IMR-90 (cell line): ENCODE results near the gene BFAR. TPM values are rescaled to one million over a fixed set of nuclear protein-coding genes. Genes with fewer than 3 reads are reported as not detected.

Experiments used
- ATAC-seq: fragments of 200-7000 bp; cut with Tn5 transposase; 2 replicates; pipeline ENCODE4 v1.9.1; 2020; ENCODE audit warnings: low read depth, mild to moderate bottlenecking, moderate library complexity
- BruUV-seq: library from RNA; stranded (reverse); fragments of 400-500 nt; replicated peaks from 2 replicates; lab custom pipeline; 2021; lab: Mats Ljungman, UMichigan
- CTCF ChIA-PET: fragments of 300-600 bp; formaldehyde crosslinking; extraction: SDS; loops from one replicate; lab custom pipeline; 2021; ENCODE audit warnings: antibody characterized with exemption; lab: Yijun Ruan, JAX
- POLR2A ChIA-PET: fragments of 300-600 bp; sonication (Branson Sonifier 250); formaldehyde crosslinking; loops from one replicate; lab custom pipeline; 2022; ENCODE audit warnings: antibody characterized with exemption; ENCODE audit not compliant: unreplicated experiment; lab: Charles Lee
- DNase-seq: peaks from one replicate; pipeline ENCODE4 v3.0.0; 2013
- H2AFZ ChIP-seq: replicated peaks from 2 replicates; pipeline ENCODE3; 2013; ENCODE audit warnings: low read length, mild to moderate bottlenecking; ENCODE audit not compliant: poor library complexity
- H2AK5ac ChIP-seq: 2 replicates; pipeline ENCODE4 v1.6.1; 2013; ENCODE audit warnings: low read depth, low read length, inconsistent platforms
- H2AK9ac ChIP-seq: replicated peaks from 2 replicates; pipeline ENCODE3; 2013; ENCODE audit warnings: mild to moderate bottlenecking, low read depth, low read length, moderate library complexity; ENCODE audit not compliant: poor library complexity
- H2BK120ac ChIP-seq: 2 replicates; pipeline ENCODE4 v1.6.1; 2013; ENCODE audit warnings: low read depth, low read length, inconsistent platforms
- H2BK15ac ChIP-seq: 3 replicates; pipeline ENCODE4 v1.6.1; 2013; ENCODE audit warnings: low read depth, low read length, inconsistent platforms
- H2BK20ac ChIP-seq: 2 replicates; pipeline ENCODE4 v1.6.1; 2013; ENCODE audit warnings: low read depth, mild to moderate bottlenecking, inconsistent platforms, low read length, moderate library complexity
- H2BK5ac ChIP-seq: 2 replicates; pipeline ENCODE4 v1.6.1; 2013; ENCODE audit warnings: mild to moderate bottlenecking, low read depth, low read length, inconsistent platforms; ENCODE audit not compliant: poor library complexity, severe bottlenecking
- H3K14ac ChIP-seq: replicated peaks from 2 replicates; pipeline ENCODE4 v1.6.1; 2013; ENCODE audit warnings: low read depth, low read length, inconsistent platforms
- H3K18ac ChIP-seq: 2 replicates; pipeline ENCODE4 v1.6.1; 2013; ENCODE audit warnings: low read depth, low read length, control low read depth
- H3K23ac ChIP-seq: 2 replicates; pipeline ENCODE4 v1.6.1; 2013; ENCODE audit warnings: low read depth, low read length, inconsistent platforms
- H3K27ac ChIP-seq: 2 replicates; pipeline ENCODE4 v1.5.1; 2013; ENCODE audit warnings: mild to moderate bottlenecking, control low read depth, low read length; ENCODE audit not compliant: insufficient read depth
- H3K27me3 ChIP-seq: 2 replicates; pipeline ENCODE4 v1.6.1; 2013; ENCODE audit warnings: low read length; ENCODE audit not compliant: control insufficient read depth, insufficient read depth
- H3K36me3 ChIP-seq: 2 replicates; pipeline ENCODE4 v1.6.1; 2013; ENCODE audit warnings: low read length, mixed read lengths; ENCODE audit not compliant: control insufficient read depth, insufficient read depth
- H3K4ac ChIP-seq: 2 replicates; pipeline ENCODE4 v1.6.1; 2013; ENCODE audit warnings: low read depth, low read length, inconsistent platforms
- H3K4me1 ChIP-seq: 2 replicates; pipeline ENCODE4 v1.6.1; 2013; ENCODE audit warnings: low read length, mixed read lengths; ENCODE audit not compliant: control insufficient read depth, insufficient read depth
- H3K4me2 ChIP-seq: 2 replicates; pipeline ENCODE4 v1.6.1; 2013; ENCODE audit warnings: low read depth, mild to moderate bottlenecking, control low read depth, low read length, moderate library complexity
- H3K4me3 ChIP-seq: 2 replicates; pipeline ENCODE4 v1.5.1; 2013; ENCODE audit warnings: low read depth, mild to moderate bottlenecking, control low read depth, low read length, moderate library complexity; ENCODE audit not compliant: insufficient read depth
- H3K56ac ChIP-seq: 2 replicates; pipeline ENCODE4 v1.6.1; 2013; ENCODE audit warnings: low read length, inconsistent platforms; ENCODE audit not compliant: insufficient read depth; ENCODE audit errors: extremely low read depth
- H3K79me1 ChIP-seq, 2 experiments: 2 replicates each; pipeline ENCODE4 v1.6.1; 2013; ENCODE audit warnings: low read length in 2 of 2, inconsistent platforms in 1 of 2, low read depth in 1 of 2
- H3K9ac ChIP-seq: 2 replicates; pipeline ENCODE4 v1.6.1; 2013; ENCODE audit warnings: low read depth, low read length, control low read depth
- H3K9me1 ChIP-seq: 2 replicates; pipeline ENCODE4 v1.6.1; 2013; ENCODE audit warnings: low read length, inconsistent platforms; ENCODE audit not compliant: insufficient read depth
- H3K9me3 ChIP-seq: 2 replicates; pipeline ENCODE4 v1.6.1; 2013; ENCODE audit warnings: low read length; ENCODE audit not compliant: control insufficient read depth, insufficient read depth
- H4K20me1 ChIP-seq: 2 replicates; pipeline ENCODE4 v1.6.1; 2013; ENCODE audit warnings: low read length, inconsistent platforms; ENCODE audit not compliant: insufficient read depth
- H4K5ac ChIP-seq: 2 replicates; pipeline ENCODE4 v1.6.1; 2013; ENCODE audit warnings: mild to moderate bottlenecking, low read depth, low read length, control low read depth
- H4K8ac ChIP-seq, 2 experiments: 2 replicates each; pipeline ENCODE4 v1.6.1; 2013; ENCODE audit warnings: low read depth in 2 of 2, low read length in 2 of 2, control low read depth in 1 of 2, inconsistent platforms in 1 of 2
- H4K91ac ChIP-seq: 2 replicates; pipeline ENCODE4 v1.6.1; 2013; ENCODE audit warnings: low read depth, low read length, inconsistent platforms; ENCODE audit not compliant: insufficient read depth
- CHD1 ChIP-seq: IDR thresholded peaks from 2 replicates; pipeline ENCODE4 v1.6.1; 2012; ENCODE audit warnings: low read depth, low read length, improper control_type of control experiment
- FOS ChIP-seq: fragments of 150-350 bp; IDR thresholded peaks from 2 replicates; pipeline ENCODE4 v1.6.1; 2016; ENCODE audit warnings: low read depth, low read length
- MAFK ChIP-seq: IDR thresholded peaks from 2 replicates; pipeline ENCODE4 v1.6.1; 2012; ENCODE audit warnings: low read depth, low read length, improper control_type of control experiment
- MAZ ChIP-seq: IDR thresholded peaks from 2 replicates; pipeline ENCODE4 v1.6.1; 2012; ENCODE audit warnings: low read depth, mild to moderate bottlenecking, low read length, improper control_type of control experiment, moderate library complexity, borderline replicate concordance
- MXI1 ChIP-seq: IDR thresholded peaks from 2 replicates; pipeline ENCODE4 v1.6.1; 2012; ENCODE audit warnings: low read depth, mild to moderate bottlenecking, low read length, moderate library complexity, borderline replicate concordance
- POLR2A ChIP-seq: IDR thresholded peaks from 2 replicates; pipeline ENCODE4 v1.6.1; 2012; ENCODE audit warnings: mild to moderate bottlenecking, low read depth, low read length
- RAD21 ChIP-seq: IDR thresholded peaks from 2 replicates; pipeline ENCODE4 v1.6.1; 2012; ENCODE audit warnings: low read length, improper control_type of control experiment
- RFX5 ChIP-seq: IDR thresholded peaks from 2 replicates; pipeline ENCODE4 v1.8.0; 2012; ENCODE audit warnings: low read depth, mild to moderate bottlenecking, low read length, moderate library complexity
- SMC3 ChIP-seq: fragments of 150-350 bp; IDR thresholded peaks from 2 replicates; pipeline ENCODE4 v1.6.1; 2016; ENCODE audit warnings: low read depth, mild to moderate bottlenecking, antibody characterized with exemption, low read length, moderate library complexity
- whole genome bisulfite sequencing, 2 experiments: methylation state at CpG; one replicate each; pipeline versions ENCODE4 v1.1.5 to v1.1.7; 2013; ENCODE audit warnings: missing lambda C conversion rate in 2 of 2; ENCODE audit not compliant: insufficient read length in 1 of 2; ENCODE audit errors: extremely low coverage in 2 of 2; 5-methylcytosine and 5-hydroxymethylcytosine counted together
- dilution Hi-C: fragments of 300-500 bp; cut with HindIII; formaldehyde crosslinking; loops from one replicate; pipeline ENCODE4 v1.14.3; 2018; ENCODE audit warnings: low sequenced_read_pairs; ENCODE audit not compliant: unreplicated experiment
- in situ Hi-C: fragments of 300-500 bp; cut with MboI; formaldehyde crosslinking; loops from 3 replicates; pipeline ENCODE4 v1.14.3; 2019; ENCODE audit warnings: low sequenced_read_pairs, inconsistent platforms, mixed read lengths
- intact Hi-C: fragments of 100-400 bp; cut with micrococcal nuclease; formaldehyde crosslinking; loops from 2 replicates; pipeline ENCODE4 v1.10.0; 2022
- polyA plus RNA-seq, 3 experiments: library from polyadenylated mRNA; depleted of rRNA; stranded (reverse); fragments of >200 nt; gene quantifications; 2 replicates each; pipeline ENCODE4 v1.2.3, GENCODE V29; 2012; ENCODE audit warnings: low replicate concordance in 1 of 3
- total RNA-seq: library from RNA; depleted of rRNA; stranded (reverse); fragments of >200 nt; gene quantifications from 2 replicates; pipeline ENCODE4 v1.2.3, GENCODE V29; 2012
- TF ChIP-seq, protein P1 (sequence below): fragments of 150-350 bp; IDR thresholded peaks from 2 replicates; pipeline ENCODE4 v1.6.1; 2016; ENCODE audit warnings: low read depth, mild to moderate bottlenecking, low read length, moderate library complexity, borderline replicate concordance
- TF ChIP-seq, protein P2 (sequence below): fragments of 150-350 bp; IDR thresholded peaks from 2 replicates; pipeline ENCODE4 v1.6.1; 2017; ENCODE audit warnings: mild to moderate bottlenecking, antibody characterized with exemption, low read length, low read depth

BFAR gene
- total and polyA plus RNA-seq, 2 of the 4 experiments (the other 2 are of a cell fraction), result 46.6 to 56.5 TPM

DNA sequence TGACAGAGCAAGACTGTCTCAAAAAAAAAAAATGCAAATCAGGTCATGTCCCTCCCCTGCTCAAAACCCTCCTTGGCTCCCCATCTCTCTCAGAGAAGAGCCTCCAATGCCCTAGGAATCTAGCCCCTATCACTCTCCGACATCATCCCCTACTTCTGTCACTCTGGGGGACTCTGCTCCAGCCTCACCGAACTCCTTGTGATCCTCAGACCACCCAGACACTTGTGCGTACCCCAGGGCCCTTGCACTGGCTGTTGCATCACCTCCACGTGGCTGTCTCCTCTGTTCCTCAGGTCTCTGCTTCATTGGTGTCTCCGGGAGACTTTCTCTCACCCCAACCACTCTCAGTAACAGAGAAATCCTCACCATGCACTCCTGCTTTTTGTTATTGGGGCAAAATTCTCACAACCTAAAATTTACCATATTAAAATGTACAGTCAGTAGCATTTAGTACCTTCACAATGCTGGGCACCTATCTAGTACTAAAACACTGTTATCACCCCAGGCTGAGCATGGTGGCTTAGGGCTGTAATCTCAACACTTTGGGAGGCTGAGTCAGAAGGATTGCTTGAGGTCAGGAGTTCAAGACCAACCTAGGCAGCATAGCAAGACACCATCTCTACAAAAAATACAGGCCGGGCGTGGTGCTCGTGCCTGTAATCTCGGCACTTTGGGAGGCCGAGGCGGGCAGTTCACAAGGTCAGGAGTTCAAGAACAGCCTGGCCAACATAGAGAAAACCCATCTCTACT, 46.2 kb downstream of the BFAR start:
- Histone ChIP-seq H3K36me3 (no peaks in the 10 kb centered on the region), H3K9me1 (no peaks in the 10 kb centered on the region), H4K20me1 (no peaks in the 10 kb centered on the region), H3K18ac (no peak overlapping the region), H3K4me3 (no peak overlapping the region), H3K4me1 (no peaks in the 10 kb centered on the region), H4K5ac (no peak overlapping the region), H2BK15ac (no peak overlapping the region), H2AK5ac (no peak overlapping the region), H2BK20ac (no peak overlapping the region), H4K8ac (no peak overlapping the region), H3K14ac (no peak overlapping the region), H3K23ac (no peak overlapping the region), H3K56ac (no peak overlapping the region), H3K9ac (no peak overlapping the region), H3K9me3 (no peaks in the 10 kb centered on the region), H3K79me1 (no peaks in the 10 kb centered on the region), H3K27ac (no peak overlapping the region), H2BK120ac (no peak overlapping the region), H3K4ac (no peak overlapping the region), H4K91ac (no peak overlapping the region), H2AK9ac (no peak overlapping the region), H3K27me3 (no peaks in the 10 kb centered on the region), H3K4me2 (no peak overlapping the region), H2AFZ (no peak overlapping the region), H2BK5ac (no peak overlapping the region)
- ATAC-seq (no peak), DNase-seq (no peak)
- ChIA-PET POLR2A (no interaction called here), CTCF (no interaction called here)
- in situ Hi-C loops, result no loop called here
- dilution Hi-C loops, result no loop called here
- TF ChIP-seq, protein P1, sequence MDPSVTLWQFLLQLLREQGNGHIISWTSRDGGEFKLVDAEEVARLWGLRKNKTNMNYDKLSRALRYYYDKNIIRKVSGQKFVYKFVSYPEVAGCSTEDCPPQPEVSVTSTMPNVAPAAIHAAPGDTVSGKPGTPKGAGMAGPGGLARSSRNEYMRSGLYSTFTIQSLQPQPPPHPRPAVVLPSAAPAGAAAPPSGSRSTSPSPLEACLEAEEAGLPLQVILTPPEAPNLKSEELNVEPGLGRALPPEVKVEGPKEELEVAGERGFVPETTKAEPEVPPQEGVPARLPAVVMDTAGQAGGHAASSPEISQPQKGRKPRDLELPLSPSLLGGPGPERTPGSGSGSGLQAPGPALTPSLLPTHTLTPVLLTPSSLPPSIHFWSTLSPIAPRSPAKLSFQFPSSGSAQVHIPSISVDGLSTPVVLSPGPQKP, result no peak
- TF ChIP-seq MXI1 (no peak), MAFK (no peak), POLR2A (no peak), FOS (no peak), CHD1 (no peak), RFX5 (no peak), MAZ (no peak), RAD21 (no peak), SMC3 (no peak)
- TF ChIP-seq, protein P2, sequence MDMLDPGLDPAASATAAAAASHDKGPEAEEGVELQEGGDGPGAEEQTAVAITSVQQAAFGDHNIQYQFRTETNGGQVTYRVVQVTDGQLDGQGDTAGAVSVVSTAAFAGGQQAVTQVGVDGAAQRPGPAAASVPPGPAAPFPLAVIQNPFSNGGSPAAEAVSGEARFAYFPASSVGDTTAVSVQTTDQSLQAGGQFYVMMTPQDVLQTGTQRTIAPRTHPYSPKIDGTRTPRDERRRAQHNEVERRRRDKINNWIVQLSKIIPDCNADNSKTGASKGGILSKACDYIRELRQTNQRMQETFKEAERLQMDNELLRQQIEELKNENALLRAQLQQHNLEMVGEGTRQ, result no peak
- WGBS, 2 experiments, result 67% methylated on average over 8 of the region's 11 CpGs; no CpG with 5 or more reads in 1 of the 2 experiments
- intact Hi-C loops, result no loop called here
- no TSS peak for BruUV-seq
